Heart left ventricle (tissue), 16 donors: Measurements from ENCODE around the gene STARD7. TPM values are rescaled to one million over a fixed set of nuclear protein-coding genes. Genes with fewer than 3 reads are reported as not detected.

Experiments
- ATAC-seq, 4 donors: fragments of 200-7000 bp; cut with Tn5 transposase; one replicate each; pipeline ENCODE4 v1.9.1; 2020 to 2022; ENCODE audit warnings: moderate library complexity in 4 of 4, mild to moderate bottlenecking in 3 of 4, moderate number of reproducible peaks in 1 of 4
- DNase-seq, 5 donors: peaks; one replicate each; pipeline ENCODE4 v3.0.0-alpha.2; 2020
- H3K27ac ChIP-seq, 12 donors: fragments of 200-600 bp; sonication (generic) in 4 of 12; one replicate each; pipeline versions ENCODE4 v1.5.0 to v1.8.0; 2016 to 2022; ENCODE audit warnings: mild to moderate bottlenecking in 2 of 12
- H3K27me3 ChIP-seq, 9 donors: fragments of 200-600 bp; sonication (generic) in 2 of 9; one replicate each; pipeline versions ENCODE4 v1.5.1 to v1.8.0; 2016 to 2022; ENCODE audit warnings: mild to moderate bottlenecking in 3 of 9
- H3K36me3 ChIP-seq, 9 donors: fragments of 200-600 bp; sonication (generic) in 2 of 9; one replicate each; pipeline versions ENCODE4 v1.5.0 to v1.8.0; 2018 to 2022; ENCODE audit warnings: mild to moderate bottlenecking in 2 of 9
- H3K4me1 ChIP-seq, 12 donors: fragments of 200-600 bp; sonication (generic) in 4 of 12; one replicate each; pipeline versions ENCODE4 v1.5.0 to v1.8.0; 2016 to 2022; ENCODE audit warnings: mild to moderate bottlenecking in 3 of 12
- H3K4me3 ChIP-seq, 12 donors: fragments of 200-600 bp; sonication (generic) in 4 of 12; one replicate each; pipeline versions ENCODE4 v1.5.0 to v1.8.0; 2017 to 2022; ENCODE audit warnings: mild to moderate bottlenecking in 9 of 12, moderate library complexity in 4 of 12
- H3K9me3 ChIP-seq, 12 donors: fragments of 200-600 bp; sonication (generic) in 4 of 12; one replicate each; pipeline versions ENCODE4 v1.5.0 to v1.8.0; 2016 to 2022; ENCODE audit warnings: mild to moderate bottlenecking in 1 of 12
- POLR2A ChIP-seq, 2 donors: fragments of 450-650 bp; IDR thresholded peaks; one replicate each; pipeline ENCODE4 v1.6.1; 2017; ENCODE audit warnings: antibody characterized with exemption in 2 of 2, mild to moderate bottlenecking in 2 of 2, moderate library complexity in 2 of 2
- WGBS, 4 donors: extraction: QIAGEN DNeasy Blood & Tissue Kit in 2 of 4; methylation state at CpG; one replicate each; pipeline versions ENCODE4 v1.1.5 to v1.1.7; 2013 to 2018; 5-methylcytosine and 5-hydroxymethylcytosine counted together
- intact Hi-C, 10 donors: fragments of 100-400 bp; cut with DNase I; formaldehyde crosslinking; loops; one replicate each; pipeline versions ENCODE4 v1.11.1 to v1.14.2; 2022
- polyA plus RNA-seq, 2 donors: library from polyadenylated mRNA; stranded (reverse); fragments of 200-250 nt; gene quantifications; one replicate each; pipeline ENCODE4 v1.2.3, GENCODE V29; 2013
- total RNA-seq, 9 donors: library from RNA; depleted of rRNA in 2 of 9; stranded (reverse); fragments of >200 nt in 2 of 9; fragmentation: NEBNext Ultra II Directional in 3 of 9; extraction: Animal tissue kit (Norgen Biotek cat#: 25700) in 3 of 9; gene quantifications; one replicate each; pipeline versions ENCODE4 v1.1.0 to v1.2.4, GENCODE V29; 2016 to 2023
- TF ChIP-seq, protein P1 (sequence below), 12 donors: fragments of 200-600 bp; sonication (generic) in 4 of 12; IDR thresholded peaks; one replicate each; pipeline versions ENCODE4 v1.5.0 to v1.8.0; 2018 to 2022; ENCODE audit warnings: antibody characterized with exemption in 12 of 12, mild to moderate bottlenecking in 5 of 12
- donor health status: ischemic (EF 13 %, LVEDD 7.1; RV severe dilation, severe dysfunction).
- donor health status: healthy with polysubstance abuse.
- donor health status: DM: no; HTN: yes; CAD: no.
- donor health status: DM: no; HTN: no; CAD: no.
- donor health status: ischemic (EF 25% LVEDD 6.9; RV normal size, moderate dysfunction).
- donor health status: ischemic (EF 25% LVEDD 5.7; RV mildly dilated, moderate dysfunction).
- donor health status: healthy.
- donor health status: DM: yes; HTN: yes; CAD: no.
- donor health status: ischemic (EF 35%, LVEDD 5.7; RV mildly dilated, moderate dysfunction).
- donor health status: nonischemic (EF 11% LVEDD 7.7; RV severe dilation, severe dysfunction).
- donor health status: DM: yes; HTN: yes; CAD: no.
- donor health status: PGD.
- donor health status: ischemic (EF 29% LVEDD 5.4; RV normal size, mild dysfunction).
- donor health status: nonischemic (EF 23%, LVEDD 6.1; RV moderate dilation, normal function).

STARD7 gene
- total and polyA plus RNA-seq, 11 donors = 58.3 to 526 (median 188) TPM

DNA sequence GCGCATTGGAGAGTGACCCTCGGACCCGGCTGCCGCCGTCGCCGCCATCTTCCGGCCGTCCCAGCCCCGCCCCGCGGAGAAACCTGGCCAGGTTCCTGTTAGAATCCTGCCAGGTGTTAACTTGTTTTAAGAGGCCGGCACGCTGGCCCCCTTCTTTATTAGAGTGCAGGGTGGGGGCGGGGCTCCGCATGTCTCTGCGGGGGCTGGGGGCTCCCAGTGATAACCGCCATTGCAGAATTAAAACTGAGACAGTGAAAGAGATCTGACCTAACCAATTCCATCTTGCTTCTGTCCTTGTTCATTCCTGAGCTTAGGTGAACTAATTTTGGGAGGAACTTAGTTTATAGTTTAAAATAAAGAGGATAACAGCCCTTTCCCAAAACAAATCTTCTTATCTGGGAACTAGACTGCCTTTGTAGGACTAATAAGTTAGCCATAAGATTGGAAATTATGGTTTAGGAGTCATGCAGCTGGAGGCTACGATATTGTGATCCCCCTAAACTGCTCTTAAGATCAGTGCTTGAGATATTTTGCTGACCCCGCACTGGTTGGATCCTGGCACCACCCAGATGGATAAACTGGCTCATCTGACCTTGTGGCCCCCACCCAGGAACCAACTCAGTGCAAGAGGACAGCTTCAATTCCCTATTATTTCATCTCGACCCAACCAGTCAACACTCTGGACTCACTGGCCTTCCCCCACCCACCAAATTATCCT is 543 bp upstream of the STARD7 start:
- Histone ChIP-seq H3K36me3 (peaks cover 0 to 6% (median 0%) of the 10 kb centered on the region in 9 donors), H3K4me1 (peaks cover 1 to 47% (median 41%) of the 10 kb centered on the region in 12 donors), H3K4me3 (peak overlapping the region; percentile 57 to 98 (median 84)), H3K9me3 (no peaks in the 10 kb centered on the region), H3K27ac (peak overlapping the region; percentile 76 to 100 (median 97)), H3K27me3 (no peaks in the 10 kb centered on the region)
- TF ChIP-seq POLR2A (IDR thresholded peaks at IDR 0.05) = peak in 1 of 2 donors; percentile 7
- TF ChIP-seq, protein P1, sequence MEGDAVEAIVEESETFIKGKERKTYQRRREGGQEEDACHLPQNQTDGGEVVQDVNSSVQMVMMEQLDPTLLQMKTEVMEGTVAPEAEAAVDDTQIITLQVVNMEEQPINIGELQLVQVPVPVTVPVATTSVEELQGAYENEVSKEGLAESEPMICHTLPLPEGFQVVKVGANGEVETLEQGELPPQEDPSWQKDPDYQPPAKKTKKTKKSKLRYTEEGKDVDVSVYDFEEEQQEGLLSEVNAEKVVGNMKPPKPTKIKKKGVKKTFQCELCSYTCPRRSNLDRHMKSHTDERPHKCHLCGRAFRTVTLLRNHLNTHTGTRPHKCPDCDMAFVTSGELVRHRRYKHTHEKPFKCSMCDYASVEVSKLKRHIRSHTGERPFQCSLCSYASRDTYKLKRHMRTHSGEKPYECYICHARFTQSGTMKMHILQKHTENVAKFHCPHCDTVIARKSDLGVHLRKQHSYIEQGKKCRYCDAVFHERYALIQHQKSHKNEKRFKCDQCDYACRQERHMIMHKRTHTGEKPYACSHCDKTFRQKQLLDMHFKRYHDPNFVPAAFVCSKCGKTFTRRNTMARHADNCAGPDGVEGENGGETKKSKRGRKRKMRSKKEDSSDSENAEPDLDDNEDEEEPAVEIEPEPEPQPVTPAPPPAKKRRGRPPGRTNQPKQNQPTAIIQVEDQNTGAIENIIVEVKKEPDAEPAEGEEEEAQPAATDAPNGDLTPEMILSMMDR (IDR thresholded peaks at IDR 0.05) = no peak
- ATAC-seq = no peak
- DNase-seq = peak in 1 of 5 donors; percentile 38
- intact Hi-C loops = loop anchor here in 9 of 10 donors (2.0 to 10.0 kb wide), 7 partner anchors 43 to 326 kb away; partner anchors contain the start of genes ARID5A (in 1 of the 9), DUSP2 (in 1 of the 9) and TMEM127 (in 1 of the 9)
- WGBS, 4 donors = 5 to 8% (median 7%) methylated on average over 21 of the region's 21 CpGs

DNA sequence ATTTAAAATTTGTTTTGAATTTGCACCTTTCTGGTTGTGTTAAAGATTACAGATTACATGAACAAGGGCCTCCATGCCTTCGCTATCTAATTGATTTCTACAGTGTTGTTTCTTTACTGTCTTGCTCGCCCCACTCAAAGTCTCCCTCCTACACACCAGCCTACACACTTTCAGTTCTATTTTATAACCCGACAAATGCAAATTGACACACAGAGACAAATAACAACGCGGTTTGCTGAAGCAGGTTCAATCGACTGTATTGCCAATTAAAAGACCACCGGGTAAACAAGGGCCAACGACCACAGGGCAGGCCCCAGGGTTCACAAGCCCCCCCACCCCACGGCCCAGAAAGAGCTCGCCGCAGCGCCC is 869 bp downstream of the STARD7 start:
- Histone ChIP-seq H3K27ac (peak overlapping the region; percentile 84 to 100 (median 97)), H3K4me3 (peak overlapping the region; percentile 57 to 98 (median 84)), H3K27me3 (no peaks in the 10 kb centered on the region), H3K36me3 (no peaks in the 10 kb centered on the region), H3K4me1 (peaks cover 6 to 61% (median 56%) of the 10 kb centered on the region in 12 donors), H3K9me3 (no peaks in the 10 kb centered on the region)
- WGBS, 4 donors = 0 to 1% (median 1%) methylated on average over 10 to 12 of the region's 12 CpGs
- DNase-seq (no peak), ATAC-seq (no peak)
- intact Hi-C loops = loop anchor here in 9 of 10 donors (1.0 to 10.0 kb wide), 8 partner anchors 45 to 327 kb away; partner anchors contain the start of genes ARID5A (in 1 of the 9), DUSP2 (in 1 of the 9) and TMEM127 (in 1 of the 9)
- TF ChIP-seq, protein P1 (IDR thresholded peaks at IDR 0.05) = no peak
- no peak for TF ChIP-seq POLR2A (IDR thresholded peaks at IDR 0.05)

DNA sequence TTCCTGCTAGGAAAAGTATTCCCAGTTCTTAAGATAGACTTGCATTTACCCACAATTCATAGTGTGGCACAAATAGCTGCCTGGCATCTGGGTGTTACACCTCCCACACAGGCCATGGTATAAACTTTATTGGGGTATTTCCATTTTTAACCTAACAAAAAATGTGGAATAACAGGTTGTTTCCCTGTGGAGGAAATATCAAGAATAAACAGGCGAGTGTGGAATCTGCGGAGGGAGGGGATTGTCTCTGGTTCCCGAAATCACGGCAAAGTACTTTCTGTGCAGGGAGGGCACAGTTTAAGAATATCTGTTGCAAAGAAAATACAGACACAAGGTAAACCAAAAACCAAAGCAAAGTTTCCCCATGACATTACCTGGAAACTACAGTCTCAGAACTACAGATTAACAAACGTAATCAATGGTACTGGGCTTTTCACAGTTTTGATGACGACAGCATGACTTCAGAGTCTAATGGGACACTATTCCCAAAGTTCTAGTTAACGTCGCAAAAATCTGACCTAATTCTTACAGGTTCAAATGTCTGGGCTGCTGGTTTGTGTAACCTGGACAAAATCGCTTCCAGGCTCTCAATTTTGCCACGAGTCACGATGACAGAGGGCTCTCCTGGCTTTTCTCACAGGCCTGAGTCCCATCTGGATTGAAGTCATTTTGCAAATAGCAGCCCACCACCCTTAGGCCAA is 1.4 kb downstream of the STARD7 start:
- DNase-seq = no peak
- WGBS, 4 donors = 3 to 13% (median 11%) methylated on average over 11 of the region's 11 CpGs
- no peaks in the 10 kb centered on the region for H3K9me3 ChIP-seq
- no peaks in the 10 kb centered on the region for H3K36me3 ChIP-seq
- peaks cover 6 to 66% (median 61%) of the 10 kb centered on the region in 12 donors for H3K4me1 ChIP-seq
- peak overlapping the region; percentile 84 to 100 (median 97) for H3K27ac ChIP-seq
- no peak for TF ChIP-seq POLR2A (IDR thresholded peaks at IDR 0.05)
- TF ChIP-seq, protein P1 (IDR thresholded peaks at IDR 0.05) = no peak
- H3K4me3 ChIP-seq = peak overlapping the region; percentile 57 to 98 (median 84)
- H3K27me3 ChIP-seq = no peaks in the 10 kb centered on the region
- intact Hi-C loops = loop anchor here in 7 of 10 donors (5.0 to 10.0 kb wide), 4 partner anchors 45 to 328 kb away; partner anchors contain the start of genes ARID5A (in 1 of the 7) and DUSP2 (in 1 of the 7)
- ATAC-seq = no peak

DNA sequence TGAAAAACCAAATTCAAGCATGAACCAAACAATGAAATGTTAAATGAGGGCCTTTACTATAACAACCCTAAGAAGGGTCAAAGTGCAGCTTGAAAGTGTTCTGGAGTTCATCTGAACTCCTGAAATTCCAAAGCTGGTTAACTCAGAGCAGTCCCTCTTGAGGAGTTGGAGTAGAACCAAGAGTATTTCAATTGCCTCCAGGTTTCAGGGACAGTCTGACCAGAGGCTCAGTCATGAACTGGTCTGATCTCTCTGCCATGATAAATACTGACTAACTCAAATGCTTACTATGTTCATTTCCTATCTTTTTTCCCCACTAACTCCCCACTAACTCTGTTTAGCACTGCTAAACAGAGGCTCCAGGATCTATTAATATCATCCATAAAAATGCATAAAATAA is 2.7 kb downstream of the STARD7 start:
- Histone ChIP-seq H3K4me1 (peaks cover 6 to 79% (median 74%) of the 10 kb centered on the region in 12 donors), H3K36me3 (no peaks in the 10 kb centered on the region), H3K27ac (peak overlapping the region; percentile 8 to 97 (median 62)), H3K9me3 (no peaks in the 10 kb centered on the region), H3K27me3 (no peaks in the 10 kb centered on the region), H3K4me3 (peak overlapping the region in 9 of 12 donors; percentile 9 to 39 (median 20))
- no peak for ATAC-seq
- intact Hi-C loops = loop anchor here in 7 of 10 donors (5.0 to 10.0 kb wide), 4 partner anchors 46 to 329 kb away; partner anchors contain the start of genes ARID5A (in 1 of the 7) and DUSP2 (in 1 of the 7)
- DNase-seq = no peak
- TF ChIP-seq, protein P1 (IDR thresholded peaks at IDR 0.05) = no peak
- TF ChIP-seq POLR2A (IDR thresholded peaks at IDR 0.05) = no peak
